CD4-positive, alpha-beta T cell treated with Interleukin-17A for 1 hour (primary cell): Measurements from ENCODE around the gene ALKBH5.
A peak's percentile ranks its signal among the peaks of the same experiment; 100 is the strongest.

Experiments
- DNase-seq: peaks from one replicate; pipeline ENCODE4 v3.0.0-alpha.2; 2020

The ALKBH5 gene

GRCh38 chr17:18183334-18184142 lies at the start of gene ALKBH5:
ALKBH5 (plus strand) TSS chr17:18183828; CDS start chr17:18184244, 416 bp downstream.
- peak; percentile 99 for DNase-seq

DNA sequence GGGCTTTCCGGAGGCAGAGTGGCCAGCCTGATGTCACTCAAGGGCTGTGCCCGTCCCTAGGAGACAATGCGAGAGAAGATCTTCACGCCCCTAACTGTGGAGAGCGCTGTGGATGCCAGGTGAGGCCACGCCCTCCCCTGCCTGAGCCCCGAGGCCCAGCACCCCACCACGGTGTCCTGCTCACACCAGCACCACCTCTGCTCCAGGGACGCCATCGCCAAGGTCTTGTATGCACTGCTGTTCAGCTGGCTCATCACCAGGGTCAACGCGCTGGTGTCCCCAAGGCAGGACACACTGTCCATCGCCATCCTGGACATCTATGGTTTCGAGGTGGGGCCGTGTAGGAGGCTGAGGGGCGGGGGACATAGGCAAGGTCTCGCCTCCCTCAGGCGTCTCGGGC lies 47.3 kb upstream of the ALKBH5 start:
- DNase-seq, result no peak

DNA sequence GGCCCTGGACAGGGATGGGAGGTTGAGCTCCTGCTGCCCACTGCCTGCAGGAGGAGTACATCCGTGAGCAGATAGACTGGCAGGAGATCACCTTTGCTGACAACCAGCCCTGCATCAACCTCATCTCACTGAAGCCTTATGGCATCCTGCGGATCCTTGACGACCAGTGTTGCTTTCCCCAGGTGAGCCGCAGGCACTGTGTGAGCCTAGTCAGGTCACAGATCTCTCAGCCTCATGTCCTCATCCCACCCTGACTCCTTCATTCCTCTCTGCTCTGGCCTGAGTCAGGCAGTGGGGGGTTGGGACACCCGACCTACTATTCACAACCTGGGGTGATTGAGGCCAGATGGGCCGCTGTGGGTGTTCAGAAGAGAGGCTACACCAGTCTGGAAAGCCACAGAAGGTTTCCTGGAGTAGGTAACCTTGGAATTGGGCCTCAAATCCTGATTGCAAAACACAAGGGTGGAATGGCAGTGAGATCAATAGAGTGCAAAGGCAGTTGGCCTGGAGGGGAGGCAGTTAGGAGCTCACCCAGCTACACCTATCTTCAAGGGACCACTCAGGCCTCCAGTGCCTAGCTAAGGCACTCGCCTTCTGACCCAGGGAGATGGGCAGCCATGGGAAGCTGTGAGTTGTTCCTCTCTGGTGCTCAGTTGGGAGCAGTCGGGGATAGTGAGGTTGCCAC lies 45.4 kb upstream of the ALKBH5 start:
- no peak for DNase-seq

GRCh38 chr17:18139092-18139491 lies 44.5 kb upstream of the ALKBH5 start:
- no peak for DNase-seq

GRCh38 chr17:18139498-18139897 lies 44.1 kb upstream of the ALKBH5 start:
- no peak for DNase-seq

DNA sequence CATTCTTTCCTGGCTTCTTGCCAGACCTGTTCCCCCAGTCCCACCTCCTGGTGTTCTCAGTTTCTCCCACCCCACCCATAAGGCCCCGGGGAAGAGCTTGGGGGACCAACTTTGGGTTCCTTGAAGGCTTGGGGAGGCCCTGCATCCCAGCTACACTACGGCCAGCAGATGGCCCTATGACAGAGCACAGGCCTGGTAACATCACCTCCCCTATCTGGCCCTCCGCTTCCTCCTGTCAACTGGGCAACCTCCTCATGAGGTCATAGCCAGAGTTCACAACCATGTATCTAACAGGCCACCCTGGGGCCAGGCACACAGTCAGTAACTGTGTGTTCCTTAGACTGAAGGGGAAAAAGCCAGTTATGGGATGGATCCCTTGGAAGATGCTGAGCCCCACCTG lies 43.7 kb upstream of the ALKBH5 start:
- DNase-seq, result no peak

DNA sequence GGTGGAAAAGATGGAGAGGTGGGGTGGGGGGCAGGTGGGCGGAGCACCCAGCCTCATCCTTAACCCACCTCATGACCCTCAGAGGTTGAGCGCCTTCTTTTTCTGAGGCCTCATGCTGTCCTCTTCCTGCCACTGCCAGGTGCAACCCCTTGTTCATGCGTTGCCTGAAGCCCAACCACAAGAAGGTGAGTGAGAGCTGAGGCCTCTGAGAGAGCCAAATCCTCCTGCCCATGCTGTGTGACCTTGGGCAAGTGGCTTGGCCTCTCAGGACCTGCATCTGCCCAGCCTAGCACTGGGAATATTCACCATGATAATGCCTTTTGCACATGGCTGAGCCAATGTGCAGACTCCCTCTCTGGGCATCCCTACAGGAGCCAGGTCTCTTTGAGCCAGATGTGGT lies 43.0 kb upstream of the ALKBH5 start:
- no peak for DNase-seq

- DNase-seq, result peak; percentile 75
Observed at GRCh38 chr17:18141210-18141803, 42.3 kb upstream of the ALKBH5 start.

DNA sequence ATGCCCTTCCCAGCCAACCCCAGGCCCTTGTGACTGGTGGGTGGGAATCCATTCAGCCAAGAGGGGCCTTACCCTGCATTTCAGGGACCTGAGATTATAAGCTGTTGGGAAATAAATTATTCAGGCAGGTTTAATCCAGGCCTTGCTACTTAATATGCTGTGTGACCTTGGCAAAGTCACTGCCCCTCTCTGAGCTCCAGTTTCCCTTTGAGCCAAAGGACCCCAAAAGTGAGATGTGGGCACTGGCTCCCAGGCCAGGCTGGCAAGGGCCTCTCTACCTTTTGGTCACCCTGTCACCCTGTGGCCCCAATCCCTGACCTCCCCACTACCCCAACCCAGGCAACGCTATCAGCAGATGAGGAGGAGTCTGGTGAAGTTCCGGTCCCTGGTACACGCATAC lies 41.2 kb upstream of the ALKBH5 start:
- no peak for DNase-seq

GRCh38 chr17:18143044-18143936 lies 40.3 kb upstream of the ALKBH5 start:
- no peak for DNase-seq

DNA sequence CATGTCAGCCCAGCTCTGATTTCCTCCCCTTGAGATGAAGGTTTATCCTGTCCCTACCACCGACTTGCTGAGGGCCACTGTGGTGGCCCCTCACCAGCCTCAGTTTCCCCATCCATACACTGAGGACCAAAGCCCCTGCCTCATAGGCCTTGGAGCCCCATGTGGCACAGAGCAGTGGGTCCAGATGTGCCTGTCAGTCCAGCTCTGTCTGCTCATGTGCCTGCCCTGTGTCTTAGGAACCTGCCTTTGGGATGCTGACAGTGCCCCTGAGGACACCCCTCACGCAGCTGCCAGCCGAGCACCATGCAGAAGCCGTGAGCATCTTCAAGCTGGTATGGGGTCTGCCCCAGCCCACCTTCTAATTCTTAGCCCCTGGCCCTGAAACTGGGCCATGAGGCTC lies 39.4 kb upstream of the ALKBH5 start:
- DNase-seq, result no peak

- DNase-seq, result no peak
Observed at GRCh38 chr17:18144855-18145254, 38.8 kb upstream of the ALKBH5 start.

DNA sequence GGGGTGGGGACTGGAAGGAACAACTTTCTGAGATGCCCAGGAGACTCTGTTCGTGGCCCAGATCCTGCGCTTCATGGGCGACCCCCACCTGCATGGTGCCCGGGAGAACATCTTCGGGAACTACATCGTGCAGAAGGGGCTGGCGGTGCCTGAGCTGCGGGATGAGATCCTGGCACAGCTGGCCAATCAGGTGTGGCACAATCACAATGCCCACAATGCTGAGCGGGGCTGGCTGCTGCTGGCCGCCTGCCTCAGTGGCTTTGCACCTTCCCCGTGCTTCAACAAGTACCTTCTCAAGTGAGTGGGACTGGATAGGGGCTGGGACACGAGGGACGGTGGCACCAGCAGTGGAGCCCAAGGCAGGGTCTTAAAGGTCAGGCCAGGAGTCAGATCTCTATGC lies 37.8 kb upstream of the ALKBH5 start:
- DNase-seq, result no peak

DNA sequence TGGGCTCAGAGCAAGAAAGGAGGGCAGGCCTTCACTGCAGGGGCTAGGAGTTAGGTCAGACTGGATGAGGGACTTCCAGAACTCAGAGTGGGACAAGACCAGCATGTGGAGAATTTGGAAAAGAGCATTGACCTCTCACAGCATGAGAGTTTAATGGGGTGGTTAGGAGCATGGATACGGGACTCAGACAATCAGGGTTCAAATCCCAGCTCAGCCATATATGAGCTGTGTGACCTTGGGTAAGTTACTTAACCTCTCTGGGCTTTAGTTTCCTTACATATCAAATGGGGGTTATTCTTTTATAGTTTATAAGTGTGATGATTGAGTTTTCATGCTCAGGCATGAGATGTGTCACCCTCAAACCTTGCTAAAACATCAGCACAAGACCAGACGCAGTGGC lies 37.4 kb upstream of the ALKBH5 start:
- DNase-seq, result no peak

DNA sequence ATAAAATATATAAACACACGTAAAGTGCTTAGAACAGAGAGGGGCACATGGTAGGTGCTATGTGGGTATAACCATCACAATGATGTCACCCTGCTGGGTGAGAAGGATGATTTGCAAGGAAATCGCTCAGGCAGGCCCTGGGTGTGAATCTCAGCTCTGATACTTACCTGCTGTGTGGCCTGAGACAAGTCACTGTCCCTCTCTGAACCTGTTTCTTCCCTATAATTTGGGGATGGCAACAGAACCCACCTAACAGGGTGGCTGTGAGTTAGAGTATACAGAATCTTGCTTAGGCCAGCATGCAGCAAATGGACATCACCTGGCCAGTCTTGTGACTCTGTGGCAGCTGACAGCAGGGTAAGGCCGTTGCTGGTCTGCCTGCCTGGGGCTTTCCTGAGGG lies 36.6 kb upstream of the ALKBH5 start:
- no peak for DNase-seq

DNA sequence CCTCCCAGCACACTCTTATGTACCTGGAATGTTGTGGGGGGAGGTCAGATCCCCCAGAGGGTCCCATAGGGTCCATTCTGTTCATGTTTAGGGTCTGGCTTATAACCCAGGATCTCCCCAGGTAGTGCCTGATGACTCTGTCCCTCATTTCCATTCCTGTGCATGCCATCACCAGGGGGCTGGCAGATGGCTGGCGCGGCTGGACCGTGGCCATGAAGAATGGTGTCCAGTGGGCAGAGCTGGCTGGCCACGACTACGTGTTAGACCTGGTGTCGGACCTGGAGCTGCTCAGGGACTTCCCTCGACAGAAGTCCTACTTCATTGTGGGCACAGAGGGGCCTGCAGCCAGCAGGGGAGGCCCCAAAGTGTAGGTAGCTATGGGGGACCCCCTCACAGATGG lies 35.0 kb upstream of the ALKBH5 start:
- DNase-seq, result no peak

GRCh38 chr17:18151290-18151689 lies 32.3 kb upstream of the ALKBH5 start:
- DNase-seq, result no peak

DNA sequence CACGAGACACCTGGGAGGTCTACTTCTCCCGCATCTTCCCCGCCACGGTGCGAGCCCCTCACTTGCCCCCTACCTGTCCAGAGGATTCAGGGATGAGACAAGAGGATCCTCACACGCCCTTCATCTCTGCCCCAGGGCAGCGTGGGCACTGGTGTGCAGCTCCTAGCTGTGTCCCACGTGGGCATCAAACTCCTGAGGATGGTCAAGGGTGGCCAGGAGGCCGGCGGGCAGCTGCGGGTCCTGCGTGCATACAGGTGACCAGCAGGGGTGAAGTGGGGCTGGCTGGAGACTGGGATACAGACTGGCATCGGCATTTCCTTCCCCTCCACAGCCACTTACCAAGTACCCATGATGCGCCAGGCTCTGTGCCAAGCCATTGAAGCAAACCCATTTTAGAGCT lies 28.4 kb upstream of the ALKBH5 start:
- DNase-seq, result no peak

DNA sequence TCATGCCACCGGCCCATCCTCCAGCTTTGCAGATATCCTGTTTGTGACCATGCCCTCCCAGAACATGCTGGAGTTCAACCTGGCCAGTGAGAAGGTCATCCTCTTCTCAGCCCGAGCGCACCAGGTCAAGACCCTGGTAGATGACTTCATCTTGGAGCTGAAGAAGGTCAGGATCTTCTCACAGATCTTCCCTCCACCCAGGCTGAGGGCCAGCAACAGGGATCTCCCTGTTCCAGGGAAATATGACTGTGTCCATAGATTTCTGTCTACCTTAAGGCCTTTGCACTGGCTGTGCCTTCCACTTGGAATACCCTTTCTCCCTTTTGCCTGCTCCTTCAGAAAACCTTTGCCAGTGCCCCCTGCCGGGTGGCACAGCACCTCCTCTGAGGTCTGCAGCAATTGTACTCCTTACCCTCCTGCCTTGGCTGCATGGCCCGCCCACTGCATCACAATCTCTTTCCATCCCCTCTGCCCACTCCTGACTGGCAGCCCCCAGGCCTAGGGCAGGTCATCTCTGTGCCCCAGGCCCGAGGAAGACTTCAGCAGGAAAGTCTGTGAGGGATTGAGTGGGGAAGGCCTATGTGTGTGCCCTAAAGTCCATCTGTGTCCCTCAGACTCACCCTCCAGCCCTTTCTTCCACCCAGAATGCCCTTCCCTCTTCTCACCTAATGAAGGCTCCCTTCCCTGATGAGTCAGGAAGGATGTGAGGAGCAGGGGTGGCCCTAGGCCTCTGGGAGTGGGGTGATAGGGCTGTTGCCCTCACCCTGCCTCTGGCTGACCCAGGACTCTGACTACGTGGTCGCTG lies 27.3 kb upstream of the ALKBH5 start:
- DNase-seq, result no peak

DNA sequence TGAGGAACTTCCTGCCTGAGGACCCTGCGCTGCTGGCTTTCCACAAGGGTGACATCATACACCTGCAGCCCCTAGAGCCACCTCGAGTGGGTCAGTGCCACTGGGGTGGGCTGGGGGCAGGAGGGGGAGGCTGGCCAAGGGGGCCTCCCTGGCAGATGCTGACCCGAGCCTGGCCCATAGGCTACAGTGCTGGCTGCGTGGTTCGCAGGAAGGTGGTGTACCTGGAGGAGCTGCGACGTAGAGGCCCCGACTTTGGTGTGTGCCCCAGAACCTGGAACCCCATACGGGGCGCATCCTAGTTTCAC lies 26.7 kb upstream of the ALKBH5 start:
- DNase-seq, result no peak

- no peak for DNase-seq
Observed at GRCh38 chr17:18157354-18157985, 26.2 kb upstream of the ALKBH5 start.

- DNase-seq, result peak; percentile 95
Observed at GRCh38 chr17:18158022-18158600, 25.5 kb upstream of the ALKBH5 start.
